ENCODE data around the gene SYNGAP1. TPM values are rescaled to one million over a fixed set of nuclear protein-coding genes. Genes with fewer than 3 reads are reported as not detected.

The SYNGAP1 gene
- total and polyA plus RNA-seq, 2 experiments from 2014 or later = 13.9 to 45.0 TPM

- Histone ChIP-seq H2AFZ (no peak overlapping the region), H4K20me1 (replicated peaks; ENCODE audit: insufficient read depth) (peaks cover 9% of the 10 kb centered on the region; the same call in 1 of the 2 replicates), H3K4me3 (peak overlapping the region; percentile 81), H3K79me2 (replicated peaks; ENCODE audit: insufficient read depth) (peaks cover 19% of the 10 kb centered on the region), H3K36me3 (ENCODE audit: insufficient read depth) (peaks cover 26% of the 10 kb centered on the region; the same call in 1 of the 2 replicates), H3K27ac (ENCODE audit: low read depth) (peak overlapping the region; percentile 93; the same call in 1 of the 2 replicates), H3K27me3 (ENCODE audit: insufficient read depth) (no peaks in the 10 kb centered on the region), H3F3A (replicated peaks; ENCODE audit: low read depth) (peaks cover 23% of the 10 kb centered on the region), H3K4me1 (ENCODE audit: insufficient read depth) (peaks cover 19% of the 10 kb centered on the region), H3K4me2 (peak overlapping the region; percentile 74), H3K9me2 (ENCODE audit: insufficient read depth) (no peaks in the 10 kb centered on the region)
- peak overlapping the region; percentile 98 for H3K27ac Mint-ChIP-seq
- ATAC-seq (peak; percentile 88), DNase-seq (ENCODE audit: low spot score) (peak; percentile 98)
- peak overlapping the region; percentile 84 for H3K4me3 Mint-ChIP-seq
- H3K27me3 Mint-ChIP-seq (ENCODE audit: insufficient read depth, low read depth, poor library complexity) = peaks cover 16% of the 10 kb centered on the region
- H3K36me3 Mint-ChIP-seq (ENCODE audit: low read depth) = peaks cover 60% of the 10 kb centered on the region
- no peak for TF ChIP-seq EZH2 (IDR thresholded peaks at IDR 0.05; ENCODE audit: low read depth, unreplicated experiment)
- peak; percentile 58; the same call in 1 of the 2 replicates for TF ChIP-seq ETS1 (IDR thresholded peaks at IDR 0.05)
- peak; percentile 80 for TF ChIP-seq POLR2AphosphoS5 (IDR thresholded peaks at IDR 0.05; ENCODE audit: low read depth)
- no peak for TF ChIP-seq ZNF462 (CRISPR knock-in tag; IDR thresholded peaks at IDR 0.05)
- no peak for TF ChIP-seq EZH2phosphoT487 (IDR thresholded peaks at IDR 0.05; ENCODE audit: unreplicated experiment)
- peak; percentile 93 for TF ChIP-seq CREB1 (CRISPR knock-in tag; IDR thresholded peaks at IDR 0.05; ENCODE audit: low read depth)
- TF ChIP-seq CTCF (conservative IDR thresholded peaks at IDR 0.05; ENCODE audit: low read depth in 2 of 2) = no peak
- no peak for TF ChIP-seq JUNB (IDR thresholded peaks at IDR 0.05; ENCODE audit: unreplicated experiment)
- TF ChIP-seq ZNF114 (CRISPR knock-in tag; IDR thresholded peaks at IDR 0.05) = no peak
- TF ChIP-seq ZNF331 (CRISPR knock-in tag; IDR thresholded peaks at IDR 0.05; ENCODE audit: low read depth) = no peak
- no peak for TF ChIP-seq STAT1 (IDR thresholded peaks at IDR 0.05; ENCODE audit: unreplicated experiment)
- TF ChIP-seq, protein P1, sequence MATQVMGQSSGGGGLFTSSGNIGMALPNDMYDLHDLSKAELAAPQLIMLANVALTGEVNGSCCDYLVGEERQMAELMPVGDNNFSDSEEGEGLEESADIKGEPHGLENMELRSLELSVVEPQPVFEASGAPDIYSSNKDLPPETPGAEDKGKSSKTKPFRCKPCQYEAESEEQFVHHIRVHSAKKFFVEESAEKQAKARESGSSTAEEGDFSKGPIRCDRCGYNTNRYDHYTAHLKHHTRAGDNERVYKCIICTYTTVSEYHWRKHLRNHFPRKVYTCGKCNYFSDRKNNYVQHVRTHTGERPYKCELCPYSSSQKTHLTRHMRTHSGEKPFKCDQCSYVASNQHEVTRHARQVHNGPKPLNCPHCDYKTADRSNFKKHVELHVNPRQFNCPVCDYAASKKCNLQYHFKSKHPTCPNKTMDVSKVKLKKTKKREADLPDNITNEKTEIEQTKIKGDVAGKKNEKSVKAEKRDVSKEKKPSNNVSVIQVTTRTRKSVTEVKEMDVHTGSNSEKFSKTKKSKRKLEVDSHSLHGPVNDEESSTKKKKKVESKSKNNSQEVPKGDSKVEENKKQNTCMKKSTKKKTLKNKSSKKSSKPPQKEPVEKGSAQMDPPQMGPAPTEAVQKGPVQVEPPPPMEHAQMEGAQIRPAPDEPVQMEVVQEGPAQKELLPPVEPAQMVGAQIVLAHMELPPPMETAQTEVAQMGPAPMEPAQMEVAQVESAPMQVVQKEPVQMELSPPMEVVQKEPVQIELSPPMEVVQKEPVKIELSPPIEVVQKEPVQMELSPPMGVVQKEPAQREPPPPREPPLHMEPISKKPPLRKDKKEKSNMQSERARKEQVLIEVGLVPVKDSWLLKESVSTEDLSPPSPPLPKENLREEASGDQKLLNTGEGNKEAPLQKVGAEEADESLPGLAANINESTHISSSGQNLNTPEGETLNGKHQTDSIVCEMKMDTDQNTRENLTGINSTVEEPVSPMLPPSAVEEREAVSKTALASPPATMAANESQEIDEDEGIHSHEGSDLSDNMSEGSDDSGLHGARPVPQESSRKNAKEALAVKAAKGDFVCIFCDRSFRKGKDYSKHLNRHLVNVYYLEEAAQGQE (IDR thresholded peaks at IDR 0.05; ENCODE audit: unreplicated experiment) = no peak
- TF ChIP-seq NANOG (IDR thresholded peaks at IDR 0.05; ENCODE audit: borderline replicate concordance) = no peak
- peaks cover 36% of the 10 kb centered on the region for H3K4me1 Mint-ChIP-seq
- no peaks in the 10 kb centered on the region for H3K9me3 Mint-ChIP-seq
Measured at GRCh38 chr6:33410050-33410710, 9.7 kb upstream of the SYNGAP1 start.

All from GM23338 (cell line).